K562 (cell line): ENCODE results near the gene OVOL1. TPM values are rescaled to one million over a fixed set of nuclear protein-coding genes. Genes with fewer than 3 reads are reported as not detected.

Source experiments
- ATAC-seq: fragments of 200-7000 bp; cut with Tn5 transposase; 3 replicates; pipeline ENCODE4 v1.9.1; 2020; ENCODE audit warnings: moderate library complexity
- BruUV-seq: library from RNA; stranded (reverse); fragments of 400-500 nt; replicated peaks from 2 replicates; lab custom pipeline; 2021; lab: Mats Ljungman, UMichigan
- CTCF ChIA-PET: fragments of 300-600 bp; formaldehyde crosslinking; extraction: SDS; loops from one replicate; lab custom pipeline; 2021; ENCODE audit warnings: low intra/inter-chr PET ratio; lab: Yijun Ruan, JAX
- POLR2A ChIA-PET: fragments of 300-600, 350-650 bp; sonication (Branson Sonifier 250); formaldehyde crosslinking; extraction: SDS; loops from one replicate; lab custom pipeline; 2021; ENCODE audit warnings: antibody characterized with exemption, inconsistent platforms; lab: Yijun Ruan, JAX
- DNase-seq, 4 experiments: peaks; one replicate each; pipeline versions ENCODE4 v3.0.0 to v3.0.0-alpha.2; 2011 to 2018; ENCODE audit warnings: low spot score in 3 of 4, mixed read lengths in 3 of 4; ENCODE audit errors: extremely low read depth in 1 of 4
- FAIRE-seq: peaks from 2 replicates; lab custom pipeline; 2011; peaks lifted over from hg19 to GRCh38; lab: Jason Lieb, UNC
- H2AFZ ChIP-seq: 2 replicates; pipeline ENCODE4 v1.6.0; 2011; ENCODE audit warnings: low read depth, low read length, control low read depth, inconsistent platforms
- H3K27ac ChIP-seq: fragments of 200-600 bp; 3 replicates; pipeline ENCODE4 v1.8.0; 2011; ENCODE audit warnings: low read depth, mild to moderate bottlenecking, control low read depth, inconsistent platforms, low read length, moderate library complexity, mixed read lengths; ENCODE audit errors: extremely low read depth
- H3K27me3 ChIP-seq, 2 experiments: fragments of 300-600 bp in 1 of 2; 2 replicates in 1 of 2; 3 replicates in 1 of 2; pipeline versions ENCODE4 v1.6.0 to v1.8.0; 2011; ENCODE audit warnings: inconsistent platforms in 2 of 2, low read length in 2 of 2, mild to moderate bottlenecking in 1 of 2, mixed read lengths in 1 of 2, moderate library complexity in 1 of 2; ENCODE audit not compliant: control insufficient read depth in 2 of 2, insufficient read depth in 2 of 2
- H3K36me3 ChIP-seq: fragments of 300-600 bp; 3 replicates; pipeline ENCODE4 v1.8.0; 2011; ENCODE audit warnings: mild to moderate bottlenecking, low read length, inconsistent platforms; ENCODE audit not compliant: control insufficient read depth, insufficient read depth
- H3K4me1 ChIP-seq, 2 experiments: fragments of 200-600 bp in 1 of 2; replicated peaks in 1 of 2; 2 replicates in 1 of 2; 3 replicates in 1 of 2; pipeline versions ENCODE4 v1.5.1 to v1.8.0; 2011; ENCODE audit warnings: inconsistent platforms in 2 of 2, low read length in 2 of 2, mild to moderate bottlenecking in 1 of 2, mixed read lengths in 1 of 2, moderate library complexity in 1 of 2; ENCODE audit not compliant: control insufficient read depth in 2 of 2, insufficient read depth in 2 of 2
- H3K4me2 ChIP-seq: 2 replicates; pipeline ENCODE4 v1.6.1; 2011; ENCODE audit warnings: low read length, control low read depth, inconsistent platforms, mixed read lengths; ENCODE audit not compliant: insufficient read depth
- H3K4me3 ChIP-seq: fragments of 200-600 bp; sonication (generic), shearing (Covaris generic); 2 replicates; pipeline ENCODE4 v1.5.1; 2016; ENCODE audit warnings: control low read depth, inconsistent platforms
- H3K79me2 ChIP-seq: fragments of 200-600 bp; 3 replicates; pipeline ENCODE4 v1.8.0; 2011; ENCODE audit warnings: low read length, inconsistent platforms; ENCODE audit not compliant: control insufficient read depth, insufficient read depth
- H3K9ac ChIP-seq, 2 experiments: 2 replicates each; pipeline versions ENCODE4 v1.6.0 to v1.6.1; 2011; ENCODE audit warnings: low read depth in 2 of 2, low read length in 2 of 2, control low read depth in 1 of 2, inconsistent platforms in 1 of 2, mild to moderate bottlenecking in 1 of 2, mixed read lengths in 1 of 2; ENCODE audit not compliant: insufficient read depth in 1 of 2
- H3K9me1 ChIP-seq: one replicate; pipeline ENCODE4 v1.6.0; 2011; ENCODE audit warnings: inconsistent platforms, mild to moderate bottlenecking, low read length, moderate library complexity; ENCODE audit not compliant: control insufficient read depth, insufficient read depth
- H3K9me3 ChIP-seq: replicated peaks from 2 replicates; pipeline ENCODE4 v1.5.1; 2011; ENCODE audit warnings: low read depth, low read length, inconsistent platforms; ENCODE audit not compliant: control insufficient read depth, insufficient read depth
- H4K20me1 ChIP-seq: replicated peaks from 2 replicates; pipeline ENCODE4 v1.6.1; 2011; ENCODE audit warnings: low read length, inconsistent platforms, mixed read lengths; ENCODE audit not compliant: control insufficient read depth, insufficient read depth
- ARHGAP35 ChIP-seq: fragments of 450-650 bp; IDR thresholded peaks from 2 replicates; pipeline ENCODE4 v1.6.1; 2018; ENCODE audit not compliant: partially characterized antibody
- BRF1 ChIP-seq: IDR thresholded peaks from 3 replicates; pipeline ENCODE4 v1.6.1; 2011; ENCODE audit warnings: borderline replicate concordance, mild to moderate bottlenecking; ENCODE audit not compliant: insufficient read length; ENCODE audit errors: extremely low read depth
- CBFA2T3 ChIP-seq: fragments of 450-650 bp; IDR thresholded peaks from 2 replicates; pipeline ENCODE4 v1.6.1; 2017
- MEIS2 ChIP-seq: fragments of 450-650 bp; IDR thresholded peaks from 2 replicates; pipeline ENCODE4 v1.6.1; 2014; ENCODE audit warnings: mild to moderate bottlenecking; ENCODE audit not compliant: partially characterized antibody
- NR1H2 ChIP-seq: sonication (generic); formaldehyde crosslinking; IDR thresholded peaks from 2 replicates; pipeline ENCODE4 v1.4.0; 2020; ENCODE audit warnings: mild to moderate bottlenecking, missing genetic modification reagents
- PBX2 ChIP-seq, 2 experiments: IDR thresholded peaks in 1 of 2; conservative IDR thresholded peaks in 1 of 2; 2 replicates each; pipeline ENCODE4 v1.6.1; 2016; ENCODE audit warnings: low read depth in 2 of 2, mild to moderate bottlenecking in 1 of 2, missing compliant biosample characterization in 1 of 2, missing genetic modification characterization in 1 of 2, moderate library complexity in 1 of 2
- SNRNP70 ChIP-seq: fragments of 200-400 bp; formaldehyde crosslinking; optimal IDR thresholded peaks from 2 replicates; pipeline ENCODE3; 2017; ENCODE audit warnings: low read depth, low read length
- WGBS: fragments of 100-300 bp; shearing (Covaris generic); methylation state at CpG from one replicate; pipeline ENCODE4 v1.1.6; 2016; ENCODE audit warnings: low coverage, mixed read lengths; ENCODE audit not compliant: insufficient coverage; ENCODE audit errors: missing lambda C conversion rate; 5-methylcytosine and 5-hydroxymethylcytosine counted together
- in situ Hi-C: fragments of 300-500 bp; cut with MboI; formaldehyde crosslinking; loops from 4 replicates; pipeline ENCODE4 v1.15.0; 2018; ENCODE audit warnings: inconsistent platforms, mixed read lengths
- intact Hi-C: fragments of 100-400 bp; cut with micrococcal nuclease; formaldehyde crosslinking; loops from 2 replicates; pipeline ENCODE4 v1.14.2; 2022
- polyA plus RNA-seq, 8 experiments: library from polyadenylated mRNA; depleted of rRNA in 4 of 8; stranded (reverse) in 5 of 8; unstranded in 3 of 8; fragments of >200 nt; fragmentation: Nextera tagmentation in 2 of 8; fragmentation: Illumina TruSeq in 1 of 8; extraction: Ambion mirVana in 2 of 8; extraction: Trizol in 1 of 8; gene quantifications; 2 replicates each; pipeline versions ENCODE4 v1.2.1 to v1.2.3, GENCODE V29; 2011 to 2014; ENCODE audit warnings: inconsistent platforms in 1 of 8, missing spikeins in 1 of 8
- total RNA-seq, 7 experiments: library from RNA; depleted of rRNA in 6 of 7; stranded (reverse); fragments of >200 nt in 6 of 7; fragmentation: Illumina TruSeq in 2 of 7; extraction: Trizol in 2 of 7; gene quantifications; 2 replicates each; pipeline versions ENCODE4 v1.2.1 to v1.2.3, GENCODE V29; 2011 to 2021; ENCODE audit warnings: low replicate concordance in 1 of 7
- TF ChIP-seq, protein P1 (sequence below): fragments of 250-450 bp; sonication (Bioruptor Pico); IDR thresholded peaks from 2 replicates; pipeline ENCODE4 v1.5.0; 2020; ENCODE audit warnings: mild to moderate bottlenecking
- TF ChIP-seq, protein P2 (sequence below): fragments of 450-650 bp; IDR thresholded peaks from 2 replicates; pipeline ENCODE4 v1.6.1; 2016

The OVOL1 gene
- total and polyA plus RNA-seq, 9 of the 15 experiments (the other 6 are each of a cell fraction or from before 2014, with no cell fraction given) = 0.09 TPM; not detected in 8

GRCh38 chr11:65739022-65739421, 47.8 kb upstream of the OVOL1 start:
- TF ChIP-seq NR1H2 (CRISPR knock-in tag) = no peak
- TF ChIP-seq, protein P1, sequence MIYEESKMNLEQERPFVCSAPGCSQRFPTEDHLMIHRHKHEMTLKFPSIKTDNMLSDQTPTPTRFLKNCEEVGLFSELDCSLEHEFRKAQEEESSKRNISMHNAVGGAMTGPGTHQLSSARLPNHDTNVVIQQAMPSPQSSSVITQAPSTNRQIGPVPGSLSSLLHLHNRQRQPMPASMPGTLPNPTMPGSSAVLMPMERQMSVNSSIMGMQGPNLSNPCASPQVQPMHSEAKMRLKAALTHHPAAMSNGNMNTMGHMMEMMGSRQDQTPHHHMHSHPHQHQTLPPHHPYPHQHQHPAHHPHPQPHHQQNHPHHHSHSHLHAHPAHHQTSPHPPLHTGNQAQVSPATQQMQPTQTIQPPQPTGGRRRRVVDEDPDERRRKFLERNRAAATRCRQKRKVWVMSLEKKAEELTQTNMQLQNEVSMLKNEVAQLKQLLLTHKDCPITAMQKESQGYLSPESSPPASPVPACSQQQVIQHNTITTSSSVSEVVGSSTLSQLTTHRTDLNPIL (CRISPR knock-in tag) = no peak

GRCh38 chr11:65741185-65741584, 45.7 kb upstream of the OVOL1 start:
- Histone ChIP-seq H3K9me1 (no peaks in the 10 kb centered on the region), H3K79me2 (no peaks in the 10 kb centered on the region), H3K4me2 (no peak overlapping the region), H3K9me3 (no peaks in the 10 kb centered on the region; the same call in 1 of the 2 replicates), H3K4me1 (peaks cover 4 to 15% of the 10 kb centered on the region in 2 experiments; a peak in 3 of 5 replicates), H2AFZ (no peak overlapping the region), H3K27ac (no peak overlapping the region), H3K27me3 (peaks cover 4 to 19% of the 10 kb centered on the region in 2 experiments; a peak in 3 of 5 replicates), H3K36me3 (no peaks in the 10 kb centered on the region), H3K4me3 (no peak overlapping the region), H3K9ac (no peak overlapping the region), H4K20me1 (no peaks in the 10 kb centered on the region)
- in situ Hi-C loops = no loop called here
- no peak for TF ChIP-seq PBX2 (CRISPR knock-in tag; IDR thresholded peaks at IDR 0.05; ENCODE audit: low read depth)
- 0 out of 2 replicates have a peak, but pooled peaks have one; percentile 46 for TF ChIP-seq PBX2 (tag; conservative IDR thresholded peaks at IDR 0.05; ENCODE audit: low read depth)
- TF ChIP-seq SNRNP70 = no peak
- no peak for TF ChIP-seq BRF1
- peak; percentile 71 for TF ChIP-seq MEIS2
- peak; percentile 78 for TF ChIP-seq ARHGAP35
- TF ChIP-seq CBFA2T3 = peak; percentile 37; the same call in 1 of the 2 replicates
- TF ChIP-seq, protein P2, sequence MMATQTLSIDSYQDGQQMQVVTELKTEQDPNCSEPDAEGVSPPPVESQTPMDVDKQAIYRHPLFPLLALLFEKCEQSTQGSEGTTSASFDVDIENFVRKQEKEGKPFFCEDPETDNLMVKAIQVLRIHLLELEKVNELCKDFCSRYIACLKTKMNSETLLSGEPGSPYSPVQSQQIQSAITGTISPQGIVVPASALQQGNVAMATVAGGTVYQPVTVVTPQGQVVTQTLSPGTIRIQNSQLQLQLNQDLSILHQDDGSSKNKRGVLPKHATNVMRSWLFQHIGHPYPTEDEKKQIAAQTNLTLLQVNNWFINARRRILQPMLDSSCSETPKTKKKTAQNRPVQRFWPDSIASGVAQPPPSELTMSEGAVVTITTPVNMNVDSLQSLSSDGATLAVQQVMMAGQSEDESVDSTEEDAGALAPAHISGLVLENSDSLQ = peak; percentile 87
- ATAC-seq = no peak
- no TSS peak for BruUV-seq
- intact Hi-C loops = no loop called here
- POLR2A ChIA-PET = interaction anchor here (0.6 to 1.5 kb wide), 4 partner anchors 14 to 117 kb away, joined by 3 to 5 read pairs (median 3); partner anchors contain the start of gene CFL1
- DNase-seq = no peak
- WGBS = 7% methylated on average over 8 of the region's 8 CpGs
- no peak for FAIRE-seq
- CTCF ChIA-PET = no interaction called here

More at GRCh38 chr11:65739022-65739421, 47.8 kb upstream of the OVOL1 start:
- intact Hi-C loops (no loop called here), in situ Hi-C loops (no loop called here)
- no peak overlapping the region for H3K9ac ChIP-seq
- 52% methylated on average over 2 of the region's 2 CpGs for WGBS
- H3K27me3 ChIP-seq = peaks cover 0 to 9% of the 10 kb centered on the region in 2 experiments; a peak in 2 of 5 replicates
- ChIA-PET CTCF (interaction anchor here (0.6 kb wide), 1 partner anchor 69 kb away, joined by 3 read pairs; no protein-coding TSS in a partner anchor), POLR2A (no interaction called here)
- no TSS peak for BruUV-seq
- no peaks in the 10 kb centered on the region for H3K79me2 ChIP-seq
- no peak for ATAC-seq
- no peak overlapping the region for H3K27ac ChIP-seq
- no peak overlapping the region for H2AFZ ChIP-seq
- H3K4me2 ChIP-seq = no peak overlapping the region
- no peak for FAIRE-seq
- peaks cover 4 to 7% of the 10 kb centered on the region in 2 experiments; a peak in 3 of 5 replicates for H3K4me1 ChIP-seq
- H3K9me1 ChIP-seq = no peaks in the 10 kb centered on the region
- no peaks in the 10 kb centered on the region for H3K36me3 ChIP-seq
- H4K20me1 ChIP-seq = no peaks in the 10 kb centered on the region
- H3K9me3 ChIP-seq = no peaks in the 10 kb centered on the region
- no peak for DNase-seq
- H3K4me3 ChIP-seq = no peak overlapping the region
